Loucy (cell line): Measurements from ENCODE around the gene MSH2.

Source experiments
- H2AFZ ChIP-seq: fragments of 200-600 bp; sonication (generic); 2 replicates; pipeline ENCODE4 v1.6.0; 2016; ENCODE audit warnings: antibody characterized with exemption, mild to moderate bottlenecking, low read length, moderate library complexity
- H3F3A ChIP-seq: fragments of 200-600 bp; 2 replicates; pipeline ENCODE4 v1.6.0; 2016; ENCODE audit warnings: antibody characterized with exemption, low read depth, mild to moderate bottlenecking
- H3K27me3 ChIP-seq: fragments of 200-600 bp; sonication (generic); 2 replicates; pipeline ENCODE4 v1.6.1; 2014; ENCODE audit warnings: low read length, mild to moderate bottlenecking; ENCODE audit not compliant: insufficient read depth, poor library complexity, severe bottlenecking
- H3K36me3 ChIP-seq: fragments of 200-600 bp; sonication (generic); 2 replicates; pipeline ENCODE4 v1.6.1; 2016; ENCODE audit warnings: low read length; ENCODE audit not compliant: insufficient read depth
- H3K4me1 ChIP-seq: fragments of 200-600 bp; sonication (generic); 2 replicates; pipeline ENCODE4 v1.5.1; 2014; ENCODE audit warnings: low read length, mild to moderate bottlenecking; ENCODE audit not compliant: insufficient read depth, poor library complexity, severe bottlenecking
- H3K4me2 ChIP-seq: fragments of 200-600 bp; sonication (generic); 2 replicates; pipeline ENCODE4 v1.6.0; 2014; ENCODE audit warnings: antibody characterized with exemption, low read length, low read depth, mild to moderate bottlenecking; ENCODE audit not compliant: poor library complexity, severe bottlenecking
- H3K4me3 ChIP-seq: fragments of 200-600 bp; sonication (generic); 2 replicates; pipeline ENCODE4 v1.5.1; 2014; ENCODE audit warnings: low read length, mild to moderate bottlenecking, mixed read lengths; ENCODE audit not compliant: poor library complexity, severe bottlenecking
- H3K79me2 ChIP-seq: fragments of 200-600 bp; sonication (generic); 2 replicates; pipeline ENCODE4 v1.6.1; 2014; ENCODE audit warnings: low read length; ENCODE audit not compliant: insufficient read depth
- H3K9ac ChIP-seq: fragments of 200-600 bp; sonication (generic); 2 replicates; pipeline ENCODE4 v1.6.0; 2014; ENCODE audit warnings: mild to moderate bottlenecking, low read depth, low read length, moderate library complexity; ENCODE audit not compliant: poor library complexity, severe bottlenecking
- H3K9me2 ChIP-seq: fragments of 200-600 bp; sonication (generic); replicated peaks from 2 replicates; pipeline ENCODE4 v1.6.1; 2016; ENCODE audit warnings: low read depth, low read length, mixed read lengths
- H3K9me3 ChIP-seq: fragments of 200-600 bp; sonication (generic); 2 replicates; pipeline ENCODE4 v1.6.1; 2014; ENCODE audit warnings: mild to moderate bottlenecking, antibody characterized with exemption, low read length, low read depth; ENCODE audit not compliant: insufficient read depth
- H4K20me1 ChIP-seq: fragments of 200-600 bp; sonication (generic); 2 replicates; pipeline ENCODE4 v1.6.0; 2014; ENCODE audit warnings: antibody characterized with exemption, low read length, mild to moderate bottlenecking; ENCODE audit not compliant: insufficient read depth, poor library complexity, severe bottlenecking
- CTCF ChIP-seq: fragments of 200-600 bp; sonication (generic); conservative IDR thresholded peaks from 2 replicates; pipeline ENCODE4 v1.5.1; 2014; ENCODE audit warnings: mild to moderate bottlenecking, antibody characterized with exemption, low read length
- EZH2phosphoT487 ChIP-seq: fragments of 200-600 bp; IDR thresholded peaks from 2 replicates; pipeline ENCODE4 v1.6.1; 2018; ENCODE audit warnings: antibody characterized with exemption, mild to moderate bottlenecking, moderate library complexity, borderline replicate concordance

The MSH2 gene

DNA sequence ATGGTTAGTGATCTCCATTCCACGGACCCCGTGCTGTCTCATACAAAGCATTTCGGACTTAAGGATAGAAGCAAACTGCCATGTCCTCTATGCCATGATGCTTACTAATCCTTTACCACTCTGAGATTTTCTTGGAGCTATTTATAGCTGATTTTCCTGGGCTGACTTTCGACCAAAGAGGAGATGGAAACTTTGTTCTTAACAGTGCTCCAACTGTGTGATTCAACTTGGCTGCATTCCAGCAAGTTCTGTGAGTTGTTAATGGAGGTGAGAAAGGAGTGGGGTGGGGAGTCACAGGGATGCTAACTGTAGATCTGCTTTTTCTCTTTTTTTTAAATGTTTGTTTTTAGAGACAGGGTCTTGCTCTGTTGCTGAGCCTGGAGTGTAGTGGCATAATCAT is 45.5 kb upstream of the MSH2 start:
- Histone ChIP-seq H3K36me3 (no peaks in the 10 kb centered on the region), H3K79me2 (no peaks in the 10 kb centered on the region), H3K9me3 (no peaks in the 10 kb centered on the region), H2AFZ (no peak overlapping the region), H3K9me2 (no peaks in the 10 kb centered on the region), H3F3A (no peaks in the 10 kb centered on the region), H4K20me1 (no peaks in the 10 kb centered on the region), H3K4me3 (no peak overlapping the region), H3K27me3 (no peaks in the 10 kb centered on the region), H3K4me1 (no peaks in the 10 kb centered on the region), H3K9ac (no peak overlapping the region), H3K4me2 (no peak overlapping the region)
- TF ChIP-seq CTCF: no peak
- TF ChIP-seq EZH2phosphoT487: no peak

DNA sequence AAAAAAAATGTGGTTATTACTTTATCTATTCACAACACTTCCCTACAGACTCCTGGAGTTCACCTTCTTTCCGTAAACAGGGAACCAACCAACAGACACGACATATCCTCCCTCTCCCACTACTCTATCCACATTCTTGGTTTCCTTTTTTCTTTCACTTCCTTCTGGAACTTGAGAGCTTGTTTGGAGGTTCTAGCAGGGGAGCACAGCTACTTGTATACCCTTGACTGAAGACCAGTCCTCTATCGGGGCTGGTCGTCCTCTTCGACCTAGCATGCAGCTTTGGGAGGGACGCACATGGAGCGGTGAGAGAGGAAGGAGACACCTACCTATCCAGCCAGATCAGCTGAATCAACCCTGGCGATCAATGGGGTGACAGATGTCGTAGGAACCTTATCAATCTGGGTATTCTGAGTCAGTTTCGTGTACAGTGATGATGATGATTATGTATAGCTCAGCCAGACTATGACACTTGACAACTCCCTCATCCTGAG is 43.5 kb upstream of the MSH2 start:
- no peaks in the 10 kb centered on the region for H3F3A ChIP-seq
- H3K4me1 ChIP-seq: no peaks in the 10 kb centered on the region
- no peak overlapping the region for H2AFZ ChIP-seq
- H3K9me3 ChIP-seq: no peaks in the 10 kb centered on the region
- H3K4me2 ChIP-seq: no peak overlapping the region
- no peaks in the 10 kb centered on the region for H3K27me3 ChIP-seq
- no peaks in the 10 kb centered on the region for H3K9me2 ChIP-seq
- H3K36me3 ChIP-seq: no peaks in the 10 kb centered on the region
- TF ChIP-seq EZH2phosphoT487 (no peak), CTCF (no peak)
- no peak overlapping the region for H3K4me3 ChIP-seq
- no peaks in the 10 kb centered on the region for H4K20me1 ChIP-seq
- H3K9ac ChIP-seq: no peak overlapping the region
- no peaks in the 10 kb centered on the region for H3K79me2 ChIP-seq

GRCh38 chr2:47360283-47360682 is 42.7 kb upstream of the MSH2 start:
- Histone ChIP-seq H3K27me3 (no peaks in the 10 kb centered on the region), H3K4me1 (no peaks in the 10 kb centered on the region), H3K9me3 (no peaks in the 10 kb centered on the region), H3K9me2 (no peaks in the 10 kb centered on the region), H3K36me3 (no peaks in the 10 kb centered on the region), H3K4me2 (no peak overlapping the region), H2AFZ (no peak overlapping the region), H3F3A (no peaks in the 10 kb centered on the region), H3K4me3 (no peak overlapping the region), H3K9ac (no peak overlapping the region), H3K79me2 (no peaks in the 10 kb centered on the region), H4K20me1 (no peaks in the 10 kb centered on the region)
- TF ChIP-seq EZH2phosphoT487: no peak
- no peak for TF ChIP-seq CTCF
